Fibroblast of lung (primary cell): ENCODE measurements around the gene RASGEF1B.

Experiments
- CTCF ChIP-seq, 2 donors: IDR thresholded peaks in 1 of 2; conservative IDR thresholded peaks in 1 of 2; 1 replicate in 1 of 2; 2 replicates in 1 of 2; pipeline ENCODE4 v1.5.1; 2011 to 2012; ENCODE audit warnings: low read length in 2 of 2, control low read depth in 1 of 2, inconsistent platforms in 1 of 2, low read depth in 1 of 2, mild to moderate bottlenecking in 1 of 2
- EZH2 ChIP-seq: IDR thresholded peaks from 2 replicates; pipeline ENCODE4 v1.5.1; 2012; ENCODE audit warnings: low read length, control low read depth, mild to moderate bottlenecking; ENCODE audit errors: missing control alignments

GRCh38 chr4:81428002-81428401 lies 43.7 kb downstream of the RASGEF1B start:
- TF ChIP-seq CTCF (conservative IDR thresholded peaks at IDR 0.05 in 1 of 2, IDR thresholded peaks at IDR 0.05 in 1 of 2; ENCODE audit: low read depth in 1 of 2, low read length in 2 of 2) (no peak), EZH2 (no peak)
